Kidney tubule cell (primary cell): Measurements from ENCODE around the gene PITPNC1.
"Not testable (repeated sequence)": the region's sequence is repeated elsewhere in the genome, so short reads cannot be mapped to it uniquely, and the experiment has no call there.

ENCODE experiments used
- DNase-seq: peaks from one replicate; pipeline ENCODE4 v3.0.0-alpha.2; 2018; ENCODE audit warnings: low spot score

The PITPNC1 gene

DNA sequence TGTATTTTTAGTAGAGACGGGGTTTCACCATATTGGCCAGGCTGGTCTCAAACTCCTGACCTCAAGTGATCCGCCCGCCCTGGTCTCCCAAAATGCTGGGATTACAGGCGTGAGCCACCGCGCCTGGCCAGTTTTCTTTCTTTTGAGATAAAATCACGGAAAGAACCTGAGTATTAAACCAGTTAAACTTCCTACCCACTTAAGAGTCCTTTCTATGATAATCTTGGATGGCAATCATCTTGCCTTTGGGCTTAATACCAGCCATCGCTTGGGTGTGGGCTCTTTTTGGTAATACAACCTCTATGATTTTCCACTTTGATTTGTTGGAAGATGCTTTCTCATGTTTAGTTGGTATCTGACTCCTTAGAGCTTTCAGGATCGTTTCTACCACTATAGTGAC is 24.0 kb downstream of the PITPNC1 start:
- DNase-seq = no peak

DNA sequence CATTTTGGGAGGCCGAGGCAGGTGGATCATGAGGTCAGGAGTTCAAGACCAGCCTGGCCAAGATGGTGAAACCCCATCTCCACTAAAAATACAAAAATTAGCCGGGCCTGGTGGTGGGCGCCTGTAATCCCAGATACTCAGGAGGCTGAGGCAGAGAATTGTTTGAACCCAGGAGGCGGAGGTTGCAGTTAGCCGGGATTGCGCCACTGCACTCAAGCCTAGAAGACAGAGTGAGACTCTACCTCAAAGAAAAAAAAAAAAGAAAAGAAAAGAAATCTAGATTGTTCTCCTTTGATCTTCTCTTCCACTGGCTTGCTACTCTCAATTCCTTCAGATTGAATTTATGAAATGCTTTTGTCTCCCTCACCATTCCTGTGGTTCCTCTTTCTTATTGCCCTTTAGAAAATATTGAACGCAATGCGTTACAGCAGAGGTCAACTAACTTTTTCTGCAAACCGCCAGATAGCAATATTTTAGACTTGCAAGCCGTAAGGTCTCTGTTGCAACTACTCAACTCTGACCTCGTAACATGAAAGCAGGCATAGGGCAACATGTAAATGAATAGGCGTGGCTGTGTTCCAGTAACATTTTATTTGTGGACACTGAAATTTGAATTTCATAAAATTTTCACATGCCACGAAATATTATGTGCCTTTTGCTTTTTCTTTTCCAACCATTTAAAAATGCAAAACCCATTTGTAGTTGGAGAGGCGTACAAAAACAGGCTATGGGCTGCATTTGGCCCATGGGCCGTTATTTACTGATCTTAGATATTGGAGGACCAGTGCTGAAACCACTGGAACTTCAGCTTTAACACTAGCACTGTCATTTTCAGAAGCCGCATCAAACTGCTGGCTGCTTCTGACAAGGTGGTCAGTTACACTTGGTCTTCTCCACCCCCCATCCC is 24.8 kb downstream of the PITPNC1 start:
- no peak for DNase-seq

DNA sequence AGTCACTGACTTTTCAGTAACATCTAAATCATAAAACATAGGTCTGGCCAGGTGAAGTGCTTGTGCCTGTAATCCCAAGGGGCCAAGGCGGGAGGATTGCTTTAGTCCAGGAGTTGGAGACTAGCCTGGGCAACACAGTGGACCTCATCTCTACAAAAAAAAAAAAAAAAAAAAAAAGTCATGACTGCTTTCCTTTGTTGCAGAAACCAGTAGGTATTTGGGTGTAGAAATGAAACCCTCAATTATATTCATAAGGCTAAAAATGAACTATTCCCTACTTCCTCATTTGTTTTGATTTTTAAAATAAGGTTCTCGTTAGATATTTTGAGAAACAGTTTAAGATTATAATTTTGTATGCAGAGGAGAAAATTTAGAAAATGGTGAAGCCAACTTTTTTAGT is 26.0 kb downstream of the PITPNC1 start:
- DNase-seq = no peak

DNA sequence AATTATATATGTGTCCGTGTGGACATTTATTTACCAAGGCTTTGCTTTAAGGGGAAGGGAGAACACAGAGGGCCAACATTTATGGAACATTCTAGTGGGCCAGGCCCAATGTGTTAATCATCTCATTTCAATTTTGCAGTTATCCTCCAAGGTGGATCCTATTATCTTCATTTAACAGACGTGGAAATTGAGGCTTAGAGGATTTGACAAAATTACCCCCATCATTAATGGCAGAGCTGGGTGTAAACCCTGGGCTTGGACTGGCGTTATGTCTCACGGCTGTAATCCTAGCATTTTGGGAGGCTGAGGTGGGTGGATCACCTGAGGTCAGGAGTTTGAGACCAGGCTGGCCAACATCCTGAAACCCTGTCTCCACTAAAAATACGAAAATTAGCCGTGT is 26.4 kb downstream of the PITPNC1 start:
- DNase-seq = no peak

DNA sequence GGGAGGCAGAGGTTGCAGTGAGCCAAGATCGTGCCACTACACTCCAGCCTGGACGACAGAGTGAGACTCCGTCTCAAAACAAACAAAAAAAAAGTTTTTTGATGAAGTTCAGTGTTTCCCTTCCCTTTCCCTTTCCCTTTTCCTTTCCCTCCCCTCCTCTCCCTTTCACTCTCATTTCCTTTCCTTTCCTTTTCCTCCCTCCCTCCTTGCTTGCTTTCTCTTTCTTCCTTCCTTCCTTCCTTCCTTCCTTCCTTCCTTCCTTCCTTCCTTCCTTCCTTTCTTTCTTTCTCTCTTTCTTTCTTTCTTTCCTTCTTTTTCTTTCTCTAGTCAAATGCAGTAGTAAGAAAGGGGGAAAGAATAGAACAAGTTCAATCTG is 31.4 kb downstream of the PITPNC1 start:
- DNase-seq = not testable (repeated sequence)

DNA sequence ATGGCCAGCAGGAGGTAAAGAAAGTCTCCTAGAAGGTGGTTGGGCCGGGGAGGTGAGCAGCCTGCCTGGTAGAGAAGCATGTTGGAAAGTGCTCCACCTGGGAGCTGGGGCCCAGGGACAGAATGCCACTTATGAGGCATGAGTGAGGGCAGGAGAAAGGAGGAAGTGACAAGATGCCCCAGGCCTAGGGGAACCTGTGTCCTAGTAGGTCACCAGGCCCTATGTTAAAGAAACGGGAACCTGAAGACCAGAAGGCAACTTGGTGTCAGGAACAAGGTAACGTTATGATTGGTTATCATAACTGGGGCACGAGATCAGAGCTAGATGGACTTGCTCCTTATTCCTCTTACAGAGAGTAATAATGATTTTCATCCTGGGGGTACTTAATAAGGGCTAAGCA is 34.3 kb downstream of the PITPNC1 start:
- no peak for DNase-seq

DNA sequence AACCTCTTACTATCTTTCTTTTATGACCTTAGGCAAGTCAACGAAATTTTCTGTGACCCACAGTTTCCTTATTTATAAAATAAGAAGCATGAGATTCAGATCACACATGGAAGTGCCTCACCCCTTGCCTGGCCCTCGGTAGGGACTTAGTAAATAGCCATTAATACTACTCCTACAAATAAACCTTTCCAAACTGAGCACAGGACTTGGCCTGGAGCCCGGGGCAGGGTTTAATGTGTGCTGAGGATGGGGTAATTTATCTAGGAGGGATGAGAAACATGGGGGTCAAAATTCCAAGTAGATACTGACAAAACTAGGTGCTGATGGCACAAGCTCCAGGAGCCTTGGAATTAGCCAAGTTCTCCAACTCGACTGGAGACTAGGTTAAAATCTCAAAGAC is 35.0 kb downstream of the PITPNC1 start:
- DNase-seq = no peak

DNA sequence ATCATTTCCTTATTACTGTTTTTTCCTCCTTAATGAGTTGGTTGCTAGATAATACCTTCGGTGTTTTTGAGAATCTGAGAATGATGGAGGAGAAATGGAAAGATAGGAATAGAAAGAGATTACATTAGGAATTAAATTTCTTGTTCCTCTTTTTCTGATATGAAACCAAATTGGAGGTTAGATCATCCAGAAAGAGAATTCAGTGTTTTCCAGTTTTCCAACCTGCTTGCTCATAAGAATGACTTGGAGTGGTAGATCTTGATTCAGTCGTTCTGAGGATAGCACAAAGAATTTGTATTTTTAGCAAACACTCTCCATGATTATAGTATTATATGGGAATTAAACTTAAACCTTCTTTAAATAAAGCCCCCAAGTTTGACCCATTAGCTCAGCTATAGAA is 35.9 kb downstream of the PITPNC1 start:
- DNase-seq = no peak

DNA sequence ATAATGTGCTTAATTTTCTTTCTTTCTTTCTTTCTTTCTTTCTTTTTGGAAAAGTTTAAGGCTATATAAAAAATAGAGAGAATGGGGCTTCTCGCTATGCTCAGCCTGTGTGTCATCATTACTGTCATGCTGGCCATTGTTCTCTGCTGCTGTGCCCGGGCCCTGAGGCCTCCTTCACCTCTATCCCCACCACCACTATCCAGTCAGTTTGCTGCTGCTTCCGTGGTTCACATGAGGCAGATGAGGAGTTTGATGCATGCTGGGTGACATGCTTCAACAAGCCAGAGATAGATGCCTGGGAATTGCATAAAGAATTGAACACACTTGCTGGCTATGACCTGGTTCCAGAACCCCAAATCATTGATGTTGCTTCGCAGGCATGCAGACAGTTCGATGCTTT is 36.3 kb downstream of the PITPNC1 start:
- no peak for DNase-seq

DNA sequence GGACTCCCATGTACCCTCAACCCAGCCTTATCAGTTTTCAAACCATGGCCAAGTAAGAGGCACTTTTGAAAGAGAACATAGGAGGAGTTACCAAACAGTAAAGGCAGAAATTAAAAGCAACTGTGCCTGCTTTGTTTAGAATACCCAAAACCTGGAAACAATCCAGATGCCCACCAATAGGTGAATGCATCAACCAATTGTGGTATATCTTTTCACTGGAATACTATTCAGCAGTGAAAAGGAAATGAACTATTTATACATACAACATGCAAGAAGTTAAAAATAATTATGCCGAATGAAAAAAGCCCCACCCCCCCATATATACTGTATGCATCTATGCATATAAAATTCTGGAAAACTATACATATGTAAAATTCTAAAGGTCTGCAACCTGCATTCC is 37.0 kb downstream of the PITPNC1 start:
- no peak for DNase-seq

DNA sequence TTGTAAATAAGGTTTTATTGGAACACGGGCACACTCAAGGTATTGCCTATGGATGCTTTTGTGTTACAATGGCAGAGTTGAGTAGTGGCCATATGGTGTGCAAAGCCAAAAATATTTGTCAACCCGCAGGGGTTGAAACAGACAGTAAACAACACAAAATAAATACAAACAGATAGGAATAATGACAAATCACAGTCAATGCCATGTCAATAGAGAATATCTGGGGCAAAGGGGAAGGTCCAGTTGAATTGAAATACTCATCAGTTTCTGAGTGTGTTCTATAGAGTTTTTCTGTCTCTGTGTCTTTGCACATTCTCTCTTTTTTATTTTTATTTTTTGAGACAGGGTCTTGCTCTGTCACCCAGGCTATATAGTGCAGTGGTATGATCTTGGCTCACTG is 37.5 kb downstream of the PITPNC1 start:
- DNase-seq = no peak

DNA sequence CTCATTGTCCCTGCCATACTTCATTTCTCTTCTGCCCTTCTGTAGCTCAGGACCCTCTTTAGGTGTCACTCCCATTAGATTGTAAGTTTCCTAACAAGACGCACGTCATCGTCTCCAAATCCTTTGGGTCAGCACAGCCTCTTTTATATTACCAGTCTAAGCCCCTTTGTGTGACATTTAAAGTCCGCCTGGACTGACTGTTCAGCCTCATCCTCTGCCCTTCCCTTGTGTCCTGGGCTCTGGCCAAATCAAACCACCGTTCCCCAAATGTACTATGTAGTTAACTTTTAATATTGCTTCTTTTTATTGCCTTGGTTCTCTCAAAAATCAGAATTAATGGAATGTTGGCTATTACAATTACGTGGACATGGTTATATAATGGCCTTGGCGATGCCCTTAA is 38.2 kb downstream of the PITPNC1 start:
- DNase-seq = no peak

DNA sequence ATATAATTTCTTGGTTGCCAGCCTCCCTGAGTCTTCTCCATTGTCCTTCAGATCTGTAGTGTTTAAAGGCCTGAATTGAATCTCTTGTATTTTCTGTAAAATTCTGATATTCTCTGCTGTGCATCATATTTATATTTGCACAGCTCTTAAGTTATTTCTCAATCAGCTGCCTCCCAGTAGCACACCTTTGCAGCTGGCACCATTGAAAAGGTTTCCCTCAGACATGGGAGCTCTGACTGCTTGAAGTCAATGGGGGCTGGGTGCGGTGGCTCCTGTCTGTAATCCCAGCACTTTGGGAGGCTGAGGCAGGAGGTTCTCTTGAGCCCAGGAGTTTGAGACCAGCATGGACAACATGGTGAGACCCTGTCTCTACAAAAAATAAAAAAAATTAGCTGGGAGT is 40.4 kb downstream of the PITPNC1 start:
- DNase-seq = no peak

DNA sequence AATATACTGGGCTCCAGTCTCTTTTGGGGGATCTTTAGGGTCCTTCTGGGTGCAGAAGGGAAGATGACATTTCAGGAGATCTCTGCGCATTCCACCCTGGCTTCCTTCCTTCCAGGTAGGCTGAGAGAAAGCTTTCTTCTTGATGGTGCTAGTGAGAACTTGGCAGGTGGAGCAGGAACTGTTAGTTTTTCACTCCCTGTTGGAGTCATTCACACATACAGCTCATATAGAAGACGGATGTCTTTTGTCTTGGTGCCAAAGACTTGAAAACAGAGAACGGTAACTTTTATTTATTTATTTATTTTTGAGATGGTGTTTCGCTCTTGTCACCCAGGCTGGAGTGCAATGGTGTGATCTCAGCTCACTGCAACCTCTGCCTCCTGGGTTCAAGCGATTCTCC is 43.9 kb downstream of the PITPNC1 start:
- DNase-seq = no peak

DNA sequence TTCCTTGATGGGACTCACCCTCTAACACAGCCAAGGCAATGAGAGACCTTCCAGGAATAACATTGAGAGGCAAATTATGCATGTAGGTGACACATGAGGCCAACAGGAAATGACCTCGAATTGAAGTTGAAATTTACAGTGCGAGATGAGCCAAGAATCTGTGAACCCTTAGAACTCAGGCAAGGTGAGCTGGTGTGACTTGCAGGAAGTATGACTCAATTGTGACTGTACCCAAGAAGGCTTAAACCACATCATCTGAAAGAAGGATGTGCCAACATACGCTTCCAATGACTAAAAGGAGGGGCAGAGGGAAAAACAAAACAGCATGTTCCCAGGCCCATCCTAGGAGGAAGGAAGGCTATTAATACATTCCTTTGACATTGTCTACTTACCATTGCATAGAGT is 44.8 kb downstream of the PITPNC1 start:
- peak; percentile 100 for DNase-seq

DNA sequence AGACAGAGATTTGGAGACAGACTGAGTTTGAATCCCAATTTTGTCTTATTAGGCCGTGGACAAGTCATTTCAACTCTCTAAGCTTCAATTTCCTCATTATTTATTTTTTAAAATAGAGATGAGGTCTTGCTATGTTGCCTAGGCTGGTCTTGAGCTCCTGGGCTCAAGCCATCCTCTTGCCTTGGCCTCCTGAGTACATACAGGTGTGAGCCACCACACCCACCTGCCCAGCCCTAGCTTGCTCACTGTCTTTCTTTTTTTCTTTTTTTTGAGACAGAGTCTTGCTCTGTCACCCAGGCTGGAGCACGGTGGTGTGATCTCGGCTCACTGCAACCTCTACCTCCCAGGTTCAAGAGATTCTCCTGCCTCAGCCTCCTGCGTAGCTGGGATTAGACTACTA is 45.2 kb downstream of the PITPNC1 start:
- DNase-seq = not testable (repeated sequence)

DNA sequence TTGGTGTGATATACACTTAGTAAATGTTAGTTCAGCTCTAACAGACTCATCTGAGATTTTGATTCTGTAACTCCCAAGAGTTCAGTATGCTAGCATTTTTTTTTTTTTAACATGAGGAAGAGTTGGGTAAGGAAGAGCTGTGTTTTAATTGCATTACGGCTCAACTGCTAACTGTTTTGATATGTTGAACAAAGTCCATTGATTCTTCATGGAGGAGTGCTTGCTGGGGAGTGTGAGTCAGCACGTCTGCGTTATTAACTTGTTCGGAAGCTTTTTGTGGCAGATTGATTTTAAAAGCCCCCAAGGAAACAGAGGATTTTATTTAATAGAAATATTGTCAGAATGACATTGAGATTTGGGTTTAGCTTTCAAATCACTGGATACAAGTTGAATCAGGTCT is 45.8 kb downstream of the PITPNC1 start:
- DNase-seq = peak; percentile 37

DNA sequence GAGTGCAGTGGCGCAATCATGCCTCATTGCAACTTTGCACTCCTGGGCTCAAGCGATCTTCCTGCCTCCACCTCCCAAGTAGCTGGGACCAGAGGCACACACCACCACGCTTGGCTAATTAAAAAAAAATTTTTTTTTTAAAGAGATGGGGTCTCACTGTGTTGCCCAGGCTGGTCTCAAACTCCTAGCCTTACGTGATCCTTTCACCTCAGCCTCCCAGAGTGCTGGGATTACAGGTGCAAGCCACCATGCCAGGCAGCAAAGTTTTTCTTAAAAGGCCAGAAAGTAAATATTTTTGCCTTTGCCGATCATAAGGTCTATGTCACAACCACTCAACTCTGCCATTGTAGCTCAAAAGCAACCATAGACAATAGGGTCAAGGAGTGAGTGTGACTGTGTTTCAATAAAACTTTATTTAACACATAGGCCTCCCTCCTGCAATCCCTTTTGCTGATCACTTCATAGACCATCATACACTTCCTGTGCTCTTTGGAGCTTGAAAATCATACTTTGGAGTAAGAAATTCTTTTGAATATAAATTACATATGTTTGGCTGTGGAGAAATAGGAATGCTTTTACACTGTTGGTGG is 48.6 kb downstream of the PITPNC1 start:
- no peak for DNase-seq

DNA sequence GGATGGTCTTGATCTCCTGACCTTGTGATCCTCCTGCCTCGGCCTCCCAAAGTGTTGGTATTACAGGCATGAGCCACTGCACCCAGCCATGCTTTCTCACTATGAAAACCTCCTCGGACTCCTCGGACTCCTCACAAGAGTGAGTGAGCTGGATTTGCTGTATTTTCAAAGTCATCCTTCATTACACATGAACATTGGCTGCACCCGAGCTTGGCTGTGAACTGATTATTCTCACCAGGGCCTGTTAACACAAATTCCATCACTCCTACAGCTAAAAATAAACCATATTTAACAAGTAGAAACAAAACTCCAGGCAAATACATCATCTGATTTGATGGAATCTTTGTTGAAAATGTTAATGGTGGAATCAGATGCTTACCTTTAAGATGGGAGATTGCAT is 50.3 kb downstream of the PITPNC1 start:
- peak; percentile 24 for DNase-seq

DNA sequence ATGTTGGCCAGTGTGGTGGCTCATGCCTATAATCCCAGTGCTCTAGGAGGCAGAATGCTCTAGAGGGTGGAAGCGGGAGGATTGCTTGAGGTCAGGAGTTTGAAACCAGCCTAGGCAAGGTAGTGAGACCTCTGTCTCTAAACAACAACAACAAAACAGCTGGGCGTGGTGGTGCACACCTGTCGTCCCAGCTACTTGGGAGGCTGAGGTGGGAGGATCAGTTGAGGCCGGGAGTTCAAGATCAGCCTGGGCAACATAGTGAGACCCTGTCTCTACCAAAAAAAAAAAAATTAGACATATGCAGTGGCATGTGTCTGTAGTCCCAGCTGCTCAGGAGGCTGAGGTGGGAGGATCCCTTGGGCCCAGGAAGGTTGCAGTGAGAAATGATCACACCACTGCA is 53.4 kb downstream of the PITPNC1 start:
- not testable (repeated sequence) for DNase-seq

DNA sequence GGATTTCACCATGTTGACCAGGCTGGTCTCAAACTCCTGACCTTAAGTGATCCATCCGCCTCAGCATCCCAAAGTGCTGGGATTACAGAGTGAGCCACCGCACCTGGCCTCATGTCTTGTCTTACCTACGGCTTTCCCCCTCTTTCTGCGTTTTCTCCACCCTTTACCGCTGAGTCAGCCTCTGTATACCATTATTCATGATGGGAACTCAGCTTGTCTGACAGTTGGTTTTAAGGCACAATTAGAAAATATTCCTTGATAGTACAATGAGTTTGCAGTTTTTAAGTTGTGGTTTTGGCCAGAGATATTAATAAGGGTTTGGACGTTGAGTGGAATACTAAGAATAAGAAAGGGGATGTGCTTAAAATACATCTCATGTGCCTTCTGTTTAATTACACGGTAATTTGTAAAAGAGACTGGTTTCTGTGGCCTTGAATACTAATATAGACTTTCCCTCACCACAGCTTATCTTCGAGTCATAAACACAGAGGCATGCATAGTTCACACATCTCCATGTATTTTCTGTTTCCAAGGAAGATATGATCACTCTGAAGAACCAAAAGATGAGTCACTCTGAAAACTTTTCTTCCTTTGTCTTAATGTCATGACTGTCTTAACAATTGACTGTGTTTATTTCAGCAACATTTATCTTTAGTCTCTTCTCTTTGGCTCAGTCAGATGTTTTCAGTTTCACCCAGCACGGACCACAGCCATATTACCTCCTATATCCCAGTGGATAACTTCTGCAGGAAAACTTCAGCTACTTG is 54.4 kb downstream of the PITPNC1 start:
- peak; percentile 94 for DNase-seq

DNA sequence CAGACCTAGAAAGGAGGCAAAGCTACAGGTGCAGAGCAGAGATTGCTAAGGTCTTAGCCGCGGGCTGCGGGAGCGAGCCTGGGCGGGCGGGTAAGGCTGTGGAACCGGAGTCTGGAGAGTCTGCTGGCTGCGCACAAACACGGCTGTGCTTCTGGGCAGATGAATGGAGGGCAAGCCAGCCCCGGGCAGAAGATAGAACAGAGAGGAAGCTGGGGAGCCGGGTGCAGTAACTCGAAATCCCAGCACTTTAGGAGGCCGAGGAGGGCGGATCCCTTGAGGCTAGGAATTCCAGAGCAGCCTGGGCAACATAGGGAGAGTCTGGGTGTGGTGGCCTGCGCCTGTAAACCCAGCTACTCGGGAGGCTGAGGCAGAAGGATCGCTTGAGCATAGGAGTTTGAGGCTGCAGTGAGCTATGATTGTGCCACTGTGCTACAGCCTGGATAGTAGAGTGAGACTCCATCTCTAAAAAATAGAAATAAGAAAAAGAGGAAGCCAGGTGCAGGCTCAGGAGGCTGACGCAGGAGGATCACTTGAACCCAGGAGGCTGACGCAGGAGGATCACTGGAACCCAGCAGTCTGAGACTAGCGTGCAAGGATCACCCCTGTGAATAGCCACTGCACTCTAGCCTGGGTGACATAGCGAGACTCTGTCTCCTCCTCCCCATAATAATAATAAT is 56.3 kb downstream of the PITPNC1 start:
- no peak for DNase-seq
